Fibroblast of gingiva (primary cell): ENCODE results near the gene CENPE.

Experiments used
- DNase-seq: peaks from one replicate; pipeline ENCODE4 v3.0.0-alpha.2; 2011; ENCODE audit warnings: low read depth

The CENPE gene

DNA sequence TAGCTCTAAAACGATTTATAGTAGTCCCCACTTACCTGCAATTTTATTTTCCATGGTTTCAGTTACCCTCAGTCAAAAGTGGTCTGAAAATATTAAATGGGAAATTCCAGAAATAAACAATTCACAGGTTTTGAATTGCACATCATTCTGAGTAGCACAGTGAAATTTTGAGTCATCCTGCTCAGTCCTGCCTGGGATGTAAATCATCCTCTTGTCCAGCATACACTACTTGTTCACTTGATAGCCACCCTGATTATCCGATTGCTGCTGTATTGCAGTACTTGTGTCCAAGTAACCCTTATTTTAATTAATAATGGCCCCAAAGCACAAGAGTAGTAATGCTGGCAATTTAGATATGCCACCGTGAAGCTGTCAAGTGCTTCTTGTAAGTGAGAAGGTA lies 75.0 kb downstream of the CENPE start:
- DNase-seq: no peak

DNA sequence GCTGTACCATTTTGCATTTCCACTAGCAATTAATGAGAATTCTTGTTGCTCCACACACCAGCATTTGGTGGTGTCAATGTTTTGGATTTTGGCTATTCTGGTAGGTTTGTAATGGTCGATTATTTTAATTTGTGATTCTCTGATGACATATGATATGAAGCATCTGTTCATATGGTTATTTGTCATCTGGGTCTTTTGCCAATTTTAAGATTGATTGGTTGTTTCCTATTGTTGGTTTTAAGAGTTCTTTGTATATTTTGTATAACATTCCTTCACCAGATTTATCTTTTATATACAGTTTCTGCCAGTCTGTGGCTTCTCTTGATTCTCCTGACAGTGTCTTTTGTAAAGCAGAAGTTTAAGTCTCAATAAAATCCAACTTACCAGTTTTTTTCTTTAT lies 80.0 kb downstream of the CENPE start:
- no peak for DNase-seq

DNA sequence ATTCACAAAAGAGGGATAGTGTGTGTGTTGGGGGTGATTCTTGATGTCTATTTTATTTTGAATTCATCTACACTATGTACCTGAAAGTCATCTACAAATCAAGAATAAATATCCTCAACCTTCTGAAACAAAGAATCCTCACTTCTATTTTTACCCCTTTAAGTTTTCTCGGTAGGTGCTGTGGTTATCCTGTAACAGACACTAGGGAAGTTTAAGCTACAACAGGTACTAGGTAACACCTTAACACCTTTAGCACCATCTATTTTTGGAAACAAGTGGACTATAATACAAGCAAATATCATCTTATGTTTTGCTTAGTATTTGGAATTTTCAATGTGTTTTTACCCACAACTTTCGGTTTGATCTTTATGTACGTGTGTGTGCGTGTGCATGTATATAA lies 86.5 kb downstream of the CENPE start:
- DNase-seq: no peak

DNA sequence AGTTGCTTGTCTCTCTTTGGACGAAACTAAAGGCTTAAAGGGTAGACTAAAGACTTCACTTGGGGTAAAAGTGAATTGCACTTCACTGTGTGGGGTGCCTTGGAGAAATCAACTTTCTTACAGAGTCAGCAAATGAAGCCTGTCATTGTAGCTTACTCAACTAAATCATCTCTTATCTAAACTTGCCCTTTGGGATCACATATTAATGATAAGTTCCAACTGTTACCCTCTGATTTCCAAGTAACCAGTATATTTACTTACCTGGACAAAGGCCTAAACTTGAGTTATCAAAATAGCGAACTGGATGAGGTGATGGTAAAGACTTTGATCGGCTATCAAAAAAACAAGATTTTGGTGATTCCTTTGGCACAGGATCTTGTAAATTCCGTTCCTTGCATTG lies 89.6 kb downstream of the CENPE start:
- no peak for DNase-seq

DNA sequence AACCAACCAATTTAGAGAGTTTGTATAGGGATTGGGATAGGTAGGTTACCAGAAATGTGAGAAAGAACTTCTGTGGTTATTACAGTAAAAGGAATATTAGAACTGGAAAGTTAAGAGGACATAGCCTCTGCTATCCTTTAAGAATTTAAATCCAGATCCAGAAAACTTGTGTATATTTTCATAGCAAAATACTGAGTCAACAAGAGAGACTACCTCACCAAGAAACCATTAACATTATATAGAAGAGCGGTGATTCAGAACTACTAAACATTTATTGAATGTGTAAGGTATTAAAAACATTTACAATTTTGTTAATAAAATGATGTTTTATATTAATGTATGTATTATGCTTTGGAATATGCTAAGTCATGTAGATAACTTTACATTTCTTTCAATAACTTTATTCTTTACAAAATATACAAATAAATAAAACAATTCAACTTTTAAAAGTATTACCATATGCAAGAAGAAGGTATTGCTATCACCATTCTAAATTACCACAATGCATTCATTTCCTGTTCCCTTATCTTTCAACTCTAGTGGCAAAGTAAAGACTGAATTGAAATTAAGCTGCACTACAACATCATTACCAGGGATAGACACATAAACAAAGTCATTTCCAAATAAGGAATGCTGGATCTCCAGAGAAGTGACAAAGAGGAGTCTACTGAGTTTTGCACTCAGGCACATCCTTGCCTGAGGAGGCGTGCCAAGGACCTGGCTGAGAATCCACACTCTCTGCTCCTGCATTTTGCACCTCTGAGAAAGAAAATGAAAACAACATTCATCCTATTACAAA lies 92.4 kb downstream of the CENPE start:
- DNase-seq: no peak

DNA sequence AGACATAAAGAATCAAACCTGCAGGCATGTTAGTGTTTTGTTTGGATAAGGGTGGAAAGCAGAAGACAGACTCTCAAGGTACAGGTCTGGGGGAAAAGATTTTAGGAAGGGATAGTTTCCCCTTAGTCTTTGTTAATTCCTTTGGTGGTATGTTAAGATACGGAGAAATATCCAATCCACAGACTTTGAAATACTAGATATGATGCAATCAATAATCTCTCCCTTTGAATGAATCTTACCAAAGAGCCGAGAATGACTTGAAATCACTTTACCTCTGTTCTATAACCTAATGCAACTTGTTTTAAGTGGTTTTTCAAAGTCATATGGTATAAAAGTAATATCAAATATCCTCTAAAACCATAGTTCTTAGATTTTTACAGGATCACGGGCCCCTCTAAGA lies 93.3 kb downstream of the CENPE start:
- no peak for DNase-seq

DNA sequence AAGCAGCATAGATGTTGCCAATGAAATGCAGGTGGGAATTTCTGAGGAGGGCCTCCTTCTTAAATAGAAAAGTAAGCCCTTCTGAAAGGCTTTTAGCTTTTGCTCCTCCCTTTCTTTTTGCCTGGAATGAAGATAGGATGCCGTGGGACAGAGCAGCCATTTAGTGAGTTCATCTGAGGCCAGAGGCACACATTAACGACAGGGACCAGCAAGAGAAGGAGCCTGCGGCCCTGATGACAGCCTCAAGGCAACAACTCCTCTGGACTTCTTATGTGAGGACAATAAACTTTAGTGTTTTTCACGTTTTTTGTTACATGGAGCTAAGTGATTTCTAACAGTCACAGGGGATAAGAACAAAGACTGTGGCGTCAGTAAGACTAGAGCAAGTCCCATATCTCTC lies 97.5 kb downstream of the CENPE start:
- no peak for DNase-seq

DNA sequence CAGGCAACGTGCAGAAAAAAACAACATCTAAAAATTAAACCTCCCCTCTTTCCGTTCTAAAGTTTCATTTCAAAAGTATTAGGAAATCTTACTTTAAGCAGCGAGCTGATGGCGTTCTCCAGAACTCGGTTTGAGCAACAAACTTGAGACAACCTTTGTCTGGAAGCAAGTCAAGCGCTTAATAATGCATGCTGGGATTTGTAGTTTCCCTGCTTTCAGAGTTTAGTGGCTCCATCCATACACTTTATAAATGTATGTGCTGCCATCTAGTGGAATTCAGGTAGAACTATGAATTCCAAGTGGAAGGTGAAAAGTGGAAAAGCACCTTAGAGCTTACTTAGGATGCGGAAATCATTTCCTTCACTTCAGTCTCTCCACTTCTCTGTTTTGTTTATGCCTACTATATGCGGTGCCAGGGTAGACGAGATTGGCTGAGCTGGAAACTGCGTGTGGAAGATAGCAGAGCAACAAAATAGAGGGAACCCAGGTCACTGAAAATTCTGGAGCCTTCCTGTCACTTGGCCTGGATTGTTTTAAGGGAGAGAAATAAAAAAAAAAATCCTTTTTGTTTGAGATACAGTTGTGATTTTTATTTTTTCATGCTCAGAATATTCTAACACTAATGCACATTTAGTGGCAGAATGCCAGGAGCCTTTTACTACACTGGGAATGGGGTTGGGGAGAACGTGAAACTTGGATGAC lies 98.3 kb downstream of the CENPE start, which contains the start of gene BDH2:
BDH2 (minus strand) TSS at position 144 of the 702 bp plus-strand sequence. CDS start 3,580 bp downstream, outside the sequence.
- peak; percentile 97 for DNase-seq

DNA sequence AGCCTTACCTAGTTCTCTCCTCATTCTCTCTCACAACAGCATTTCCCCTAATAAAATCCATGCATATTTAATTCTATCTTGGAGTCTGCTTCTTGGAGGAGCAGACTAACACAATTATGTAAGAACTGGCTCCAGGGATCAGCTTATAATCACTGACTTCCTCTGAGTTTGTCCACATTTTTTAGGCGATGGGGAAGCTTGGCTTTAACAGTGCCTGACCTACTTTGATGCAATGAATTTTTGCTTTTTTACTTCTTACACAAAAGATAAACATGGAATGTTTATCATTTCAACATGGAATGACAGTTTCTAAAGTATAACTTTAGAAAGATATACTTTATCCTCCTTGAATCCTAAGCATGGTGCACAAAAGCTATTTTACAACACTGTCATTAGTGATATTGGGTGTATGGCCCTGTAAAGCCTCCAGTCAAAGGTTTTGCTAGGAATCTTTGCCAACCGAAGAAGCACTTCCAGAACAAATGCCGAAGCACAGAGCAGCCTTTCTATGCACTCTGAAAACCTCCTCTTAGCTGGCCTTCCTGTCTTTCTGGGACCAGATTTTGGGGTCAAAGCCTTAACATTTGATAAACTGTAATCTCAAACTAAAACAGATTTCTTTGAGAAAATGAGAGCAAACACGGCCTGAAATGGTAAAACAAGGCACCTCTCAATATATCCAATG lies 99.2 kb downstream of the CENPE start:
- peak; percentile 27 for DNase-seq

DNA sequence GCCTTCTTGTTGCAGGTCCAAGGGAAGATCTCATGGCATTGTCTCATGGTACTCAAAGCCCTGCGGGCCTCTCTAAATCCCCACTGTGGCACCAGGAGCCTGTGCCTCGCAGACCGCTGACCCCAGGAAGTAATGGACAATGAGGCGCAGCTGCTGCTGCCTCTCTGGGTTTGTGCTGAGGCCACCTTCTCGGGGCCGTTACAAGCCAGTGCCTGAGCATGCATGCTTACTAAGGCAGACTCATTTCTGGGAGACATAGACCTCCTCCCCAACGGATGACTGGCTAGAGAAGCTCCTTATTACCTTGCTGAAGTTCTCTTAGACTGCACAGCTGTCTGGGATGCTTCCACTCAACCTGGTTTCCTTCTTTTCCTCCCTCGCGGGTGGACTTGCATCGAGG lies 99.8 kb downstream of the CENPE start:
- DNase-seq: no peak

DNA sequence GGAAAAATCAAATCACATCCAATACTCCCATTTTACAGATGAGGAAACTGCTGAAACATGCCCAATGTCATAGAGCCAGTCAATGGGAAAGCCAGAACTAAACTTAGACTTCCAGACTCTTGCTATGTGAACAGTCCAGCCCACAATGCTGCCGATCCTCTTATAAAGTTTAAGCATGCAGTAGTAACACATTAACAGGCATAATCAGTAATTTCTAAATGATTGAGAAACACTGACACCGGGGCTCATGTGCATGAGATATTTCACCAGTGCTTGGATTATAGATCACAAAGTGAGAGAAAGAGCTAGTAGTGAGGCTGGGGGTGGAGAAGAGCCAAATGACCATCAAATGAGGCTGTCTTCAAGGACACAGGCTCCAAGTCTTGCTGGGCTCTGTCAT lies 101.0 kb downstream of the CENPE start:
- no peak for DNase-seq

DNA sequence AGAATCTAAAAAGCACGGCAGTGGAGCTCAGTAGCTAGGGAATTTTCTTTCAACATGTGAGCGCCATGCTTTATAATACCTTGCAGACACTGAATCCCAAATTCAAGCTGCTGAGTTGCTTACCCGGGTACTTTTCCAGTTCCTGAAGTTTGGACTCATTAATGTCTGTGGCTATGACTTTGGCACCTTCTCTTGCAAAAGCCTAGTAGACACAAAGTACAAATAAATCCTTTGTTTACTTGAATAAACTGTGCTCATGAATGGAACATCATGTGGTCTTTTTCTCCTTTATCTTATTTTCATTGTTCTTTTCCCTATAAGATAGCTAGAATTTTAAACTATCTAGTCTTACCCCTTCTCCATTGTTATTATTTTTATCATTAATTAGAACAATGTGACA lies 103.1 kb downstream of the CENPE start:
- no peak for DNase-seq

DNA sequence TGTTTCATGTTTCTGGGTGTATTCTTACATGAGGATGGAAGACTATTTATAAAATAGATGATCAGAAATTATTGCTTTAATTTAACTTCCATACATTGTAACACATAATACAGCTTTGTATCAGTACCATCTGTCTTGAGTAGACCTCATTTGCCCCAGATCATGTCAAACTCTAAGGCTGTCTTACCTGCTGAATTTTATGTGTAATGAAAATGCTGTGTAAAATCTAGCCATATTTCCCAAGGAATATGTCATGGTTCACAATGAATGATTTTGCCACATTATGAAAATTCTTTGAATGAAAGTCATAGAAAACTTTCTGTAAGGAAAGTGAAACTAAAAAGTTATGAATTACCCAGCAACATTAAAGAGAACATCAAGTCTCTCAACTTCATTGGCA lies 105.9 kb downstream of the CENPE start:
- no peak for DNase-seq

DNA sequence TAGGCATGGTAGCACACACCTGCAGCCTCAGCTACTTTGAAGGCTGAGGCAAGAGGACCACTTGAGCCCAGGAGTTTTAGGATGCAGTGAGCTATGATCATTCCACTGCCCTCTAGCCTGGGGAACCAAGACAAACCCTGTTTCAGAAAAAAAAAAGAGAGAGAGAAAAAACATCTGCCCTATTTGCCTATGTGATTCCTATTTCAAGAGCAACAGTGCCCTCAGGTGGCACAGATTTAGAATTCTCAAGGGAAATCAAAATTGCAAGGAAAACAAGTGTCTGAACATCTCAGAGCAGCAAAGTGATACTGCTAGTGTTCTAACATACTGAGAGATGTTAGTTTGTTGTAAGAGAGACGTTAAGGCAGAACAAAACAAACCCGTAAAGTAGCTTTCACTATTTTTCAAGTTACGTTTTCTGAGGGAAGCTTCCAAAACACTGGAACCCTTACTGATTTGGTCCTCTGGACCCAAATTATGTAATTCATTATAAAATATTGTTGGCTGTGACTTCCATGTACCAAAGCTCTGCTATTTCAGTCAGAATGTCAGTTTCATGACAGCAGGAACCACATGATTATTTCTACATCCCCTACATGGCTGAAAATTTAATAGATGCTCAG lies 106.4 kb downstream of the CENPE start:
- DNase-seq: peak; percentile 76

DNA sequence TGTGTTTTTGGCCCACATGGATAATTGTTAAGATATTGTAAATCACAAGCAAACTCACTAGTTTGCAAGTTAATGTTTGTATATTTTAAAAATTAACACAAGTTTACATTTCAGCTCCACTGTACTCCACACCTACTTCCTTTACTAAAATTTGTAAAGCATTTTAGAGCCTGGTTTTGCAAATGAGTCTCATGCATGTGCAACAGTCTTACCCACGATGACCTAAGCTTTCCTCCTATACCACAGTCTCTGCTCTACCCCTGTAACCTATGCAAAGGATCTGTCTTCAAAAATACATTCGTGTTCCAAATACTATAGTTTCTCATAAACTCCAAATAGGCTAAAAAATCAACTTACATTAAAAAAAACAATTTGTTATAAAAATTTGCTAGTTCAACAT lies 108.7 kb downstream of the CENPE start:
- DNase-seq: no peak

DNA sequence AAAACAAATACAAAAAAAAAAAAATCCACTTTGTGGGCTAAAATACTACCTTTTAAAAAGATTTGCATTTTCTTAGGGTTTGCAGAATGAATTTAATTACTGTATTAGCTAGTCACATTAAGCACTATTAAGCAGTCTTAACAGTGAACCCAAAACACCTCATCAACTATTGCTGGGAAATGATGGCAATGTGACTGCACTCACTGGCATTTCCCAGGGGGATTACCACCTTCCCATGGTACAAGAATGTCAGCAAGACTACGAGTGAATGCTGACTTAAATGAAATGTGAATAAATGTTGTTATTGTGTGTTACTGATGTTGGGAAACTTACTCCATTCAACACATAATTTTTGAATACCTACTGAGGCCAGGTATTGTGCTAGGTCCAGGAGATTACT lies 111.6 kb downstream of the CENPE start:
- DNase-seq: no peak

DNA sequence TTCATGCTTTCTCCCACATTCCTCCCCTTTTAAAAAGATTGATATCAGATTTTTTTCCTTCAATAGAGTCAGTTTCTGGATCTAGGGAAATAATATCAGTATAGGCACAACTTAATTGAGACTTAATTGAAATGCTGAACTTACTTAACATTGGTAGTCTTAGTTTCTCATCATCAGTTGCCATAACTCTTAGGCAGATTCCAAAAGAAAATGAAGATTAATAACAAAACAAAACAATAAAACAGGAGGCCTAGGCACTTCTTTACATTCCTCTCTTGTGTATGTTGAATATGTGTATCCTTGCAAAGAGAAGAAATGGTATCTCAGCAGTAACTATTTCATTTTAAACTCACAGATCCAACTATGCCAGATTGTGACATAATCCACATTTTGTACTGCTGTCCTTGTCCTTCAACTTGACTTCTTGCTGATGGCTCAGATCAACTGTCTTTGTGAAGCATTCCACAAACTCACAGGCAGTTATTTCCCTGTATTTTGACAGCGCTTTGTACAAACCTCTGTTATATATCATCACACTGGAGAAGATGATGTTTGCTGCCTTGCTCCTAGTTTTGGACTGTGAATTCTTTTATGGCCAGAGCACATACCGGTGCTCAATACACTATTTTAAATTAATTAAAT lies 112.5 kb downstream of the CENPE start:
- no peak for DNase-seq

DNA sequence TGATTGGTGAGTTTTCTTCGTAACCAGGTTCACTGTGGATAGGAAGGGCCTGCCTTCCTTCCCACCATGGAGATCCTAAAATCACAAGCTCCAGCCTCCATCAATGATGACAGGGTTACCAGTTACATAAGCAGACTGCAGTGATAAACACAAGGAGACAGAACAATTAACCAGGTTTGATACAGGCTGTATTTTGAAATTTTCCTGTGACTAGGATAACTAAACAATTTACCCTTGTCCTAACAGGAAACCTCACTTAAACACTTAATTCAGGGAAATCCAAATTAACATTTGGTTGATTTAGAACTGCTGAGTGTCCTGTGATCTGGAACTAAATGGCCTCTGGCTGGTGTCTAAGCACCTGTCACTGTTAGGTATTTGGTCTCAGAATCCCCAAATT lies 118.5 kb downstream of the CENPE start:
- no peak for DNase-seq

DNA sequence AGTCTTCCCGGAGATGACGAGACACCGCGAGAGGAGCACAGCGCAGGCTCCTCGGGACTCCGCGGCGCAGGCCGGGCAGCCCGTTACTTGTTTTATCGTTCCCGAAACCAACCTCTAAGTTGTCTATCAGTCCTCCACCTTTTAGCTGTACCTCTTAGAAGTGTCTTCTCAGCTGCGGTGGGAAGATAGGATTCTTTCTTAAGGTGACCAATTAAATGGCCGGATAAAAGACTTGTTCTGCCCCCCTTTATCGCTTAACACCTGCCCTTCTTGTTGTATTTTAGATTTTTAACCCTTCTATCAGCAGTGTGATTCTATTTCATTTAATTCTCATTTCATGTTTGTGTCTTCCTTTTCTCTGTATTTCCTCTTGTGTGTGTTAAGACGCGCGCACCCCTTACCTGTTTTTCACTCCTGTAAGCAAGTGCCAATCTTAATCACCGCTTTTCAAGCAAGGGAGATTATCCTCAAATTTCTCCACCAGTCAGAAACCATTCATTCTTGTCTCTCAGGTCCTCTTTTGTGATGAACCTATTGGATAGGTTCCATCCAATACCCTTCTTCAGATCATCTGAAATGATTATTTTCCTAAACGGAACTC lies 121.3 kb downstream of the CENPE start, which contains the start of gene SLC9B2:
SLC9B2 (minus strand) TSS at position 15 of the 601 bp plus-strand sequence. CDS start 9,211 bp downstream, outside the sequence.
- no peak for DNase-seq

DNA sequence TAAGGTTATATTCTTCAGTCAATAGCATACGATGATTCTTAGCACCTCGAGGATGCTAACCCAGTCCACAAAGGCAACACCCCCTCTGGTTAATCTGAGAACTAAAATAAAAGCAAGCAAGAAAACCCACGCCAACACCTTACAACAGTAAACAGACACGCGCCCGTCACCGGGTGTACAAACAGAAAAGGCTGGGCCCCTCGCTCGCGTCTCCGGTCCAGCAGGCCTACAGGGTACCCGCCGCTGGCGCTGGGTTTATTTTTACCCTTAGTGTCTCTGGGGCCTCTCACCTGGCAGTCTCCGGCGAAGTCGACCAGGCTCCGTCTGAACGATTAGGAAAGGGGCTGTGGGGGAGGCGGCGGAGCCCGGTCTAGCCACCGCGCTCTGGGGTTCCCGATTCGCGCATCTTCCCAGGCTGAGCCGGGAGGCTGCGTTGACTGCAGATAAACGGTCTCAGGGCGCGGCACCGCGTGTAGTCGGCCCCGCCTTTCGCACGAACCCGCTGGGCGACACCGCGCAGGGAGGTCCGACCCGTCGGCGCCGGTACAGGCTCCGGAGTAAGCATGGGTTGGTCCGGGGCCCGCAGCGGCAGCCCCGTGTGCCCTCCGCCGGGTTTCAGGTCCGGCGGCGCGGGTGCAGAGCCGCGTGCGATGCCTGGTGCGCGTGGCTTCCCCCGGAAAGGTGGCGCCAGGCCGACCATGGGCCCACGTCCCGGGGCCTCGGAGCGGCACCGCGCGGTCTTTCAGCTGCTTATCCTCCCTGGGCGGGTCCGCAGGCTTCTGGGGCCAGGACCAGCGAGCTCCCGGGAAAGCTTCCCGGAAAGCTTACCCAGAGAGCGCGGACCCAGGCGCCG lies 122.0 kb downstream of the CENPE start:
- peak; percentile 59 for DNase-seq
